NCI-H1436 (cell line): ENCODE results near the gene GSTCD.
"Not testable (repeated sequence)": the region's sequence is repeated elsewhere in the genome, so short reads cannot be mapped to it uniquely, and the experiment has no call there.

ENCODE experiments used
- DNase-seq: peaks from one replicate; lab custom pipeline; 2025; lab: John Stamatoyannopoulos, UW

GSTCD gene

DNA sequence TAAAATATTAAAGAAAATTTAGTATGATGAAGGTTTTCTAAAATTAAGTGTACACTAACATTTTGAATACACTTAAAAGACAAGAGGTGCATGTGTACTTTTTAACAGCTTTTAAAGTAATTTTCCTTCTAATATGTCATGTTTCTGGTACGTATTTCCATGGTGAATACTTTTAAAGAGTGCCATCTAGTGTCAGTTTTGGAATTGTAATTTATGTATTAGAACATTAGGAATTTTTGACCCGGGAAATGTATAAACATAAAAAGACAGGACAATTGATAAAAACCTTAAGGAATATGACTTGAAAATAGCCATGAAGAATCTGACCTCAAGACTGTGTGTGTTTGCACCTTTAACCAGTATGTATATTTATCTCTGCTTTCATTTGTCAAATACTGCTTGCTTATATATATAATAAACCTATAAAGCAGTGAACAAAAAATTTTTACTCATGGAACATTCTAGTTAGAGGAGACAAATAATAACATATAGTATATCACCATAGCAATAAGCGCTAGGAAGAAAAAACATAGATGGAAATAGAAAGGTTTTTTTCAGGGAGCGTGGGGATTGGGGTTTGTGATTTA, 7.2 kb downstream of the GSTCD start:
- peak; percentile 34 for DNase-seq

DNA sequence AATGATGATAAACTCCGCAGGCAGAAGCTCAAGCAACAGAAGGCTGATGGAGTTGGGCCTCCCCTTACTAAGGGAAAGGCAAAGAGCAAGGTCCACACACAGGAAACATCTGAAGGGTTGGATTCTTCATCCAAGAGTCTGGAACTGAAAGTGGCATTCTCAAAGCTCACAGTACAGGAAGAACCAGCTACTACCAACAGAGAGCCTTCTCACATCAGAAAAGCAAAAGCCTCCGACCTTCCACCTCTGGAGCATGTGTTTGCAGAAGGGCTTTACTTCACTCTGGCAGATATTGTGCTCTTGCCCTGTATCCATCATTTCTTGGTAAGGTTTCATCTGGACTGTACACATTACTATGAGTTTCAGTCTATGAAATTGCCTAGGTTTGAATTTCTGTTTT, 10.6 kb downstream of the GSTCD start:
- no peak for DNase-seq

DNA sequence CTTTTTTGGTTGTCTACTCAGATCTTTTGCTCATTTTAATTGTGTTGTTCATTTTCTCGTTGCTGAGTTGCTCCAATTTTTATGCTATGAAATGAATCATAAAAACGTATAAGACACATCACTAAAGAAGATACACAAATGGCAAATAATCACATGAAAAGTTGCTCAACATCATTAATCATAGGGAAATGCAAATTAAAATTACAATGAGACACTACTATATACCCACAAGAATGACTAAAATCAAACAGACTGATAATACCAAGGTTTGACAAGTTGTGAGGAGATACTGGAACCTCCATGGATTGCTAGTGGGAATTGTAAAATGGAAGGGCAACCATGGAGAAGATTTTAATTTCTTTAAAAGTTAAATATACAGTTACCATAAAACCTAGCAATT, 17.0 kb downstream of the GSTCD start:
- DNase-seq, result no peak

DNA sequence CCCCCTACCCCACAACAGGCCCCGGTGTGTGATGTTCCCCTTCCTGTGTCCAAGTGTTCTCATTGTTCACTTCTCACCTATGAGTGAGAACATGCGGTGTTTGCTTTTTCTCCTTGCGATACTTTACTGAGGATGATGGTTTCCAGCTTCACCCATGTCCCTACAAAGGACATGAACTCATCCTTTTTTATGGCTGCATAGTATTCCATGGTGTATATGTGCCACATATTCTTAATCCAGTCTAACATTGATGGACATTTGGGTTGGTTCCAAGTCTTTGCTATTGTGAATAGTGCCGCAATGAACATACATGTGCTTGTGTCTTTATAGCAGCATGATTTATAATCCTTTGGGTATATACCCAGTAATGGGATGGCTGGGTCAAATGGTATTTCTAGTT, 21.3 kb downstream of the GSTCD start:
- DNase-seq, result not testable (repeated sequence)

DNA sequence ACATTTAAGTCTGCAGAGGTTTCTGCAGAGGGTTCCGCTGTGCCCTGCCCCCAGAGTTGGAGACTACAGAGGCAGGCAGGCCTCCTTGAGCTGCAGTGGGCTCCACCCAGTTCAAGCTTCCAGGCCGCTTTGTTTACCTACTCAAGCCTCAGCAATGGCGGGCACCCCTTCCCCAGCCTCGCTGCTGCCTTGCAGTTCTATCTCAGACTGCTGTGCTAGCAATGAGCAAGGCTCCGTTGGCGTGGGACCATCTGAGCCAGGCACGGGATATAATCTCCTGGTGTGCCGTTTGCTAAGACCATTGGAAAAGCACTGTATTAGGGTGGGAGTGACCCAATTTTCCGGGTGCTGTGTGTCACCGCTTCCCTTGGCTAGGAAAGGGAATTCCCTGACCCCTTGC, 26.6 kb downstream of the GSTCD start:
- not testable (repeated sequence) for DNase-seq

DNA sequence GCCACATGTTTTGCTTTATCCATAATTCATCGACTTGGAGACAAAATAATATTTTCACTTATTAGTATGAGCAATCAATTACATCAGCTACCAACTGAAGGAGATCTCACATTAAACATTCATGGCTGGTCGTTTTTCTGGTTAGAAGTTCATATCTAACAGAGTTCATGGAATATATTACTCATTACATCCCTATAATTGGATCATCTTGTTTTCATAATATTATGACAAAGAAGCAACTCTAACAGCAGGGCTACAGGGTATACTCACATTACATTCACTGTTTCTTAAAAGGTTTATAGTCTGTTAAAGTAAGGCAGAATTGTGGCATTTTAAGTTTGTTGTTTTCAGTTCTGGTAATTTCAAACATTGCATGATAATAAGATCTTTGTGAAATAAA, 33.0 kb downstream of the GSTCD start:
- DNase-seq, result no peak

DNA sequence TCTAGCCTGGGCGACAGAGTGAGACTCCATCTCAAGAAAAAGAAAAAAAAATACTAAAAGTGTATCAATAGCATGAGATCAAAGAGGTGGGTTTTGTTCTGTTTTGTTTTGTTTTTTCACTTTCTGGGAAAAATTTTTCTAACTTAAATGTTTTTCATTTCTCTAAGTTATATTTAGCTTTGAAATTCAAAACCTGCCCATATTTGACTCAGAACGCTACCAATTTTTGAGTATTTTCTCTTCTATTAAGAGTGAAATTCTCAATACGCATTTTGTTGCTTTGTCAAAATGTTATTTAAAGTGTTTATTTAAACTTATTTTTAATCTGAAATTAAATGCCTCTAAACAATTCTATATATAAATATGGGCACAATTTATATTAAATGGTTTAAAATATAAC, 39.6 kb downstream of the GSTCD start:
- DNase-seq, result no peak

DNA sequence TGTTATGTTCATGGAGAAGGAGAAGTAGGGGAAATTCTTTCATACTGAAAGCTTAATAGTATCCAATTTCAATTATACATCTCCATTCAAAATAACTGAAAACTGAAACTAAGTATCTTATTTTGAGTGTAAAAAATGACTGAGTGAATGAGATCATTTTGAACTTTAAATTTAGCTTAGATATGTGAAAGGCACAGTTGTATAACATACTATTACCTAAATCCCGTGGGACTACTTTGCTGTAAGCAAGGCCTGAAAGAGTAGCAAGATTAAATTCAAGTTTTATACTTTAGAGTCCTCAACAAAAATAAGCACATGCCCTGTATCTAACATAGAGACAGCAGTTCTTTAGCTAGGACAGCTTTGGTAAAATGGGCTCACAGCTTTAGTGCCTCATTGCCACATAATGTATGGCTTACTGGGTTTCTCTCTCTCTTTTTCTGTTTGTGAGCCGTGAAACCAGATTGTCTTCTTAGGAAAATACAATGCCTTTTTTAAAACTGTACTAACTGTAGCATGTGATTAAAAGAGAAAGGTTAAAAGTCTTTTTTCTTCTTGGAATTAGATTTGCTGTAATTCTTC, 43.2 kb downstream of the GSTCD start:
- DNase-seq, result no peak

DNA sequence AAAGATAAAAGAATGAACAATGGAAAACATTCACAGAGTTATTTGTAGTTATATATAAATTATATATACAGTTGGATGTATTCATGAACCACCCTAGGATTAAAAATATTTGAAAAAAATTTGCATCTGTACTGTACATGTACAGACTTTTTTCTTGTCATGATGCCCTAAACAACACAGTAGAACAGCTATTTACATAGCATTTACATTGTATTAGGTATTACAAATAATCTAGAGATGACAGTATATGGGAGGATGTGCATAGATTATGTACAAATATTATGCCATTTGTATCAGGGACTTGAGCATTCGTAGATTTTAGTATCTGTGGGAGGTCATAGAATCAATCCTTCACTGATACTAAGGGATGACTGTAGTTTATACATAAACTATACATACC, 44.8 kb downstream of the GSTCD start:
- DNase-seq, result no peak

DNA sequence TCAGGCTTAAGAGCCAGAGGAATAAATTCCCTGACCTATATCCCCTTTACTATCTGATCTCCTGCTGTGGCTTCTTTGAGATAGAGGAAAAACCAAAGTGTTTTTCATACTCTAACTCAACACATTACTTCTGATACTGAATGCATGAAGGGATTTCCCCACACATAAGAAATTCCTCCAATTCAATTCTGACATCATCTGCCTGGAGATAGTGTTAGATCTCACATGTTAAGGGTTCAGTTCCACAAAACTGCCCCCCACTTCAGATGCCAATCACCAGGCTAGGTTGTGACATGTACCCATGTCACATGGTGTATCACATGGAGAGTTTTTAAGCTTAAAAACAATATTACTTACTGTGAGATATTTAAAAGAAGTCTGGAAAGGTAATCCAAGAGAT, 46.8 kb downstream of the GSTCD start:
- no peak for DNase-seq

DNA sequence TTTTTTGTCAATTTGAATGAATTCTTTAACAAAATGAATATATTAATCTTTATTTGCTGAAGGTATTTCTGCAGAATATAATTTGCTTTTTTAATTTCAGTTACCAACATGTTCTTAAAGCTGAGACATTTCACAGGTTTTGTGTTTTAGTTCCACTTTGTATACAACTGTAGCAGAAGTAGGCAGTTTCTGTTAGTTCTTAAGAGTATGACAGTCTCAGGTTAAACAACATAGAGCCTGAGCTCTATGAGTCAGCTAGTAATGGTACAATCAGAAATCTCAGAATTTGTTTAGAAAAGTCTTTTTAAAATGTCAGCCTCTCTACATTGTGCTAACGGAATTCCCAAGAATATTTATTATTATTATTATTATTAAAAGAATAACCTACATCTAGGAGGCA, 50.4 kb downstream of the GSTCD start:
- no peak for DNase-seq

DNA sequence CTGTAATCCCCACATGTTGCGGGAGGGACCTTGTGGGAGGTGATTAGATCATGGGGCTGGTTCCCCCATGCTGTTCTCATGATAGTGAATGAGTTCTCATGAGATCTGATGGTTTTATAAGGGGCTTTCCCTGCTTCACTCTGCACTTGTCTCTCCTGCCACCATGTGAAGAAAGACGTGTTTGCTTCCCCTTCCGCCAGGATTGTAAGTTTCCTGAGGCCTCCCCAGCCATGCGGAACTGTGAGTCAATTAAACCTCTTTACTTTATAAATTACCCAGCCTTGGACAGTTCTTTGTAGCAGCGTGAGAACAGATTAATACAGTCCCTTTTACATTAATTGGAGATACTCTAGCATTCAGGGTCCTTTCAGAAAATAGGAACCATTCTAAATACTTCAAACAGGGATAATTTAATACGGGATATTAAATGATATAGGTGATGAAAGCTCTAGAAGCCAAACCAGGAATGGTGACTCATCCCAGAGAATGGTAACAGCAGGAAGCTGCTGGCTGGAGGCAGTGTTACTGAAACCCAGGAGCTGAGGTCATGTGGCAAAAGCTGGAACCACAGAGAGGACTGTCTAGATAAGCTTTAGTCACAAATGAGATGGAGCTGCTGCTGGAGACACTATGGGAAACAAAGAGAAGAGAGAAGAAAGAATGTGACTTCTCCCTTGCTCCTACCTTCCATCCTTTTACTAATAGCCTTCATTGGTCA, 57.3 kb downstream of the GSTCD start:
- no peak for DNase-seq

DNA sequence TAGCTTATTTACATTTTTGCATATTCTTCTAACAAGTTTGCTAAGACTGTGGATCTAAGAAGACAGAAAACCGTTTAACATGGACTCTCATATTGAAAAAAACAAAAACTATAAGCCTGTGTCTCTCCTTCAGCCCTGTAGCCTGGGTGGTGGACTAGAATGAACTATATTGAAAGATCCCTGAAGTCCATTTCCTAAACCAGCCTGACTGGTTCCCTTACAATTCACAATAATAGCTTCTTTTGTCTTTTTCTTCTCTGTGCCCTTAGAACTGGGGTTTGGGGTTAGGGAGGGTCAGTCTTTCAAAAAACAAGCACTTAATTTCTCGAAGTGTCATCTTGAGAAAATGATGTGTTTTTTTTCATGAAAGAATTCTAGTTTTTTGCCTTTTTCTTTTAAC, 59.0 kb downstream of the GSTCD start:
- DNase-seq, result no peak

DNA sequence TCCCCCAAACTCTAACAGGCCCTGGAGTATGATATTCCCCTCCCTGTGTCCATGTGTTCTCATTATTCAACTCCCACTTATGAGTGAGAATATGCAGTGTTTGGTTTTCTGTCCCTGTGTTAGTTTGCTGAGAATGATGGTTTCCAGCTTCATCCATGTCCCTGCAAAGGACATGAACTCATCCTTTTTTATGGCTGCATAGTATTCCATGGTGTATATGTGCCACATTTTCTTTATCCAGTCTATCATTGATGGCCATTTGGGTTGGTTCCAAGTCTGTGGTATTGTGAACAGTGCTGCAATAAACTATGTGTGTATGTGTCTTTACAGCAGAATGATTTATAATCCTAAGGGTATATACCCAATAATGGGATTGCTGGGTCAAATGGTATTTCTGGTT, 61.9 kb downstream of the GSTCD start:
- not testable (repeated sequence) for DNase-seq

DNA sequence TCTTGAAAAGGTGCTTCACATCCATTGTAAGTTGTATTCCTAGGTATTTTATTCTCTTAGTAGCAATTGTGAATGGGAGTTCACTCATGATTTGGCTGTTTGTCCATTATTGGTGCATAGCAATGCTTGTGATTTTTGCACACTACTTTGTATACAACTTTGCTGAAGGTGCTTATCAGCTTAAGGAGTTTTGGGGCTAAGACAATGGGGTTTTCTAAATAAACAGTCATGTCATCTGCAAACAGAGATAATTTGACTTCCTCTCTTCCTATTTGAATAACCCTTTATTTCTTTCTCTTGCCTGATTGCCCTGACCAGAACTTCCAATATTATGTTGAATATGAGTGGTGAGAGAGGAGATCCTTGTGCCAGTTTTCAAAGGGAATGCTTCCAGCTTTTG, 63.5 kb downstream of the GSTCD start:
- not testable (repeated sequence) for DNase-seq

DNA sequence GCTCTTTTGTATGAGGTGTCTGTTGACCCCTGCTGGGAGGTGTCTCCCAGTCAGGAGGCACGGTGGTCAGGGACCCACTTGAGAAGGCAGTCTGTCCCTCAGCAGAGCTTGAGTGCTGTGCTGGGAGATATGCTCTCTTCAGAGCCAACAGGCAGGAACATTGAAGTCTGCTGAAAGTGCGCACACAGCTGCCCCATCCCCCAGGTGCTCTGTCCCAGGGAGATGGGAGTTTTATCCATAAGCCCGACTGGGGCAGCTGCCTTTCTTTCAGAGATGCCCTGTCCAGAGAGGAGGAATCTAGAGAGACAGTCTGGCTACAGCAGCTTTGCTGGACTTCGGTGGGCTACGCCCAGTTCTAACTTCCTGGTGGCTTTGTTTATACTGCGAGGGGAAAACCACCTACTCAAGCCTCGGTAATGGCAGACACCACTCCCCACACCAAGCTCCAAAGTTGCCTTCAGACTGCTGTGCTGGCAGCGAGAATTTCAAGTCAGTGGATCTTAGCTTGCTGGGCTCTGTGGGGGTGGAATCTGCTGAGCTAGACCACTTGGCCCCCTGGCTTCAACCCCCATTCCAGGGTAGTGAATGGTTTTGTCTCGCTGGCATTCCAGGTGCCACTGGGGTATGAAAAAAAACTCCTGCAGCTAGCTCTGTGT, 67.3 kb downstream of the GSTCD start:
- DNase-seq, result not testable (repeated sequence)

DNA sequence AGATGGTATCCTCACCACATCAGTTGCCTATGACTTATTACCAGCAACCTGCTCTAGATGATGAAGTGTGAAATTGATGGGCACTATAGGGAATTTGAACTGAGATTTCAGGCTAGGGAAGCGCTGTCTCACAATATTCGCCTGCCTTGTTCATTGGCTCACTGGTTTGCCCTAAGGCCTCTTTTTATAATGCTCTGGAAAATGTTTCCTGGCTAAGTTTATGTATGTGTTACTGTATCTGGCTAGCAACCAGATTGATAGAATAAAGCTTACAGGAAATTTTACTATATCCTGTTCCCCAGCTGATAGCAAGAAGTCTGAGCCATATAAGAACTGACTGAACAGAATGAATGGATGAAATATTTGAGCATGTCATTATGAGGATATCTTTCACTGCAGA, 71.6 kb downstream of the GSTCD start:
- no peak for DNase-seq

DNA sequence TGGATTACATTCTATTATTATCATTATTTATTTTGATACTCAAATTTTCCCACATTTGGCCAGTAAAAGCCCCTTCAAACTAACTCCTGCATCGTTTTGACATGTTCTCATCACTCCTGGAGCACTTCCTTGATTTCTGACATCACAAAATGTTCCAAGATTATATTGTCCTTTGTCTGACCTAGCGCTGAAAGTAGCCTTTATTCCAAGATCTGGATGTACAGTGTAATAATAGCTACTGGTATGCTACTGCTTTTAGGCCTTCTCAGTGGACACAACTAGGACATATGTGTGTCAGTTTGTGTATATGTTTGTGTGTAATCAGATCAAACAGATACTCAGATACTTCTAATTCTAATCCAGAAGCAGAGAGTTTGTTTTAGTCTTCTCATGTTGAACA, 76.2 kb downstream of the GSTCD start:
- no peak for DNase-seq

DNA sequence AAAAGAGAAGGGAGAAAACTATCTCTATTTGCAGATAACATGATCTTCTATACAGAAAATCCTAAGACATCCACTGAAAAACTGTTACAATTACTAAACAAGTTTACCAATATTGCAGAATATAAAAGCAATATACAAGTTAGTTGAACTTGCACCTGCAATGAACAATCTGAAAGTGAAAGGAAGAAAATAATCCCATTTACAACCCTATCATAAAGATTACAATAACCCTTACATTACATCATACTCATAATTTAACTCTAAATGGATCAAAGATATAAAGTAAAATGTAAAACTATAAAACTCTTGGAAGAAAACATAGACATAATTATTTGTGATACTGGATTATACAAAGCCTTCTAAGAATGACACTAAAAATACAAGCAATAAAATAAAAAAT, 77.2 kb downstream of the GSTCD start:
- DNase-seq, result no peak

DNA sequence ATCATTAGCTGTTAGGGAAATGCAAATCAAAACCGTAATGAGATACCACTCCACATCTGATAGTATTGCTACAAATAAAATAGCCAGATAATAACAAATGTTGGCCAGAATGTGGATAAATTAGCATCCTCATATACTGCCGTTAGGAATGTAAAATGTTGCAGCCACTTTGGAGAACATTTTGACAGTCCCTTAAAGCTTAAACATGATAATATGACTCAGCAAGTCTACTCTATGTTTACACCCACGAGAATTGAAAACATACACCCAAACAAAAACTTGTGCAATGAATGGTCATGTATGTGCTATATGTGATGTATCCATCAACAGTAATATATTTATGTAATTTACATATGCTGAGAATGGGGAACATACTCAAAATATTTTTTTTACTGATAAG, 78.2 kb downstream of the GSTCD start:
- no peak for DNase-seq

DNA sequence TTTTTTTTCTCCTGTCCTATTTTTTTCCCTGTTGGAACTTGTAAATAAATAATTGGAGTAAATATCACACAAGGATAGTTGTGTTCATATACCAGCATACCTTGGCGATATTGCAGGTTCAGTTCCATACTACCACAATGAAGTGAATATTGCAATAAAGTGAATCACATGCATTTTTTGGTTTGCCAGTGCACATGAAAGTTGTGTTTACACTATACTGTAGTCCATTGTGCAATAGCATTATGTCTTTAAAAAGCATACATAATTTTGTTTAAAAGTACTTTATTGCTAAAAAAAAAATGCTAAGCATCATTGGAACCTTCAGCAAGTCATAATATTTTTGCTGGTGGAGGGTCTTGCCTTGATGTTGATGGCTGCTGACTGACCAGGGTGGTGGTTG, 88.6 kb downstream of the GSTCD start:
- no peak for DNase-seq

DNA sequence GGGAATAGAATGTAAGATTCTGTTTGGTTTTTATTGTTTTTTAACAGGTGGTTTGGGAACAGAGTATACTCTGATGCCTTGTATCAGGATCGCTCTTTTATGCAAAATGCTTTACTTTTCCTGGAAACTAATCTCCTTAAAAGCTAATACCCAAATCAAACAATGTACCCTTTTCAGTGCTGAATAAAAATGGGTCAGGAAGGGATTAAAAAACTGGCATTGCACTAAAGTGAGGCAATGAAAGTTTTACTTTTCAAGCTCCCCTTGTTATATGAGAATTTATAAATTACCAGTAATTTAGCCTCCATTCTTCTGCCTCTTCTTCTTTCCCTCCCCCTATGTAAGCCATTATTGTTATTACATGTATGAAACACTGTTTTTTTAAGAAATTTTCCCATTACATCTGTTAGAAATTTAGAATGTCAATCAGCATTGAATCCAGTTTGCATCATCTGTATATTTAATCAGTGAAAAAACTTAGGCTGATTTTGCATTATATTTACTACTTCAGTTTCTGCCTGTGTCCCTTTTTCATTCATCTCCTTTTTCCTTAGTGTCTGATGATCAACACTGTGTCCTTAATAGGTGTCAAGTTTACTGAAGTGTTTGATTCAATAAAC, 97.0 kb downstream of the GSTCD start:
- DNase-seq, result no peak

DNA sequence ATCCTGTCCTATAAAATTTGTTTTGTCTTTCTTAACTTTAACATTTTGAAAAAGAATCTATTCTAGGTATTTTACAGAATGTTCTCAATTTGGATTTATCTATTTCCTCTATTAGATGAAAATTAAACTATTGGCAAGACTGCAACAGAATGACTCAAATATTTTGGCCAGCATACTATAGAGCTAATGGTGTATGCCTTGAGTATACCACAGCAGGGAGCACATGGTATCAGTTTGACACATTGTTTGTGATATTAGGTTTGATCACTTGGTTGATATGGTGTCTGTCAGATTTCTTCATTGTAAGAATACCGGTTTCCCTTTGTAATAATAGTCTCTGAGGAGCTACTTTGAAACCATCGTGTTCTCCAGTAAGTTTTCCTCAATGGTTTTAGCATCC, 98.9 kb downstream of the GSTCD start:
- no peak for DNase-seq
